HepG2 (cell line): Measurements from ENCODE around the gene CPNE5. TPM values are rescaled to one million over a fixed set of nuclear protein-coding genes. Genes with fewer than 3 reads are reported as not detected.

Source experiments
- ATAC-seq: fragments of 200-7000 bp; cut with Tn5 transposase; 3 replicates; pipeline ENCODE4 v1.9.1; 2020; ENCODE audit warnings: mild to moderate bottlenecking, moderate library complexity
- BruUV-seq: library from RNA; stranded (reverse); fragments of 400-500 nt; replicated peaks from 2 replicates; lab custom pipeline; 2021; lab: Mats Ljungman, UMichigan
- CTCF ChIA-PET: fragments of 300-600 bp; formaldehyde crosslinking; extraction: SDS; loops from one replicate; lab custom pipeline; 2021; ENCODE audit warnings: low total read pairs, inconsistent platforms, low intra/inter-chr PET ratio; lab: Yijun Ruan, JAX
- POLR2A ChIA-PET: fragments of 350-600 bp; sonication (Branson Sonifier 250); formaldehyde crosslinking; loops from one replicate; lab custom pipeline; 2020; ENCODE audit warnings: antibody characterized with exemption, inconsistent platforms; lab: Yijun Ruan, JAX
- DNase-seq: peaks from one replicate; pipeline ENCODE4 v3.0.0-alpha.2; 2015; ENCODE audit warnings: low spot score
- FAIRE-seq: peaks from 3 replicates; lab custom pipeline; 2011; peaks lifted over from hg19 to GRCh38; lab: Jason Lieb, UNC
- H2AFZ ChIP-seq: one replicate; pipeline ENCODE4 v1.6.1; 2011; ENCODE audit warnings: low read length, inconsistent platforms
- H3K27ac ChIP-seq: fragments of 300-600 bp; 3 replicates; pipeline ENCODE4 v1.8.0; 2011; ENCODE audit warnings: mixed run types, mild to moderate bottlenecking, mixed read lengths, low read length, inconsistent platforms; ENCODE audit not compliant: insufficient read depth; ENCODE audit errors: extremely low read length
- H3K27me3 ChIP-seq, 2 experiments: fragments of 200-600 bp in 1 of 2; 2 replicates in 1 of 2; 3 replicates in 1 of 2; pipeline versions ENCODE4 v1.6.0 to v1.8.0; 2011; ENCODE audit warnings: low read length in 2 of 2, mild to moderate bottlenecking in 2 of 2, moderate library complexity in 2 of 2, inconsistent platforms in 1 of 2; ENCODE audit not compliant: insufficient read depth in 2 of 2, control insufficient read depth in 1 of 2
- H3K36me3 ChIP-seq, 2 experiments: fragments of 200-600 bp in 1 of 2; replicated peaks in 1 of 2; 2 replicates in 1 of 2; 3 replicates in 1 of 2; pipeline versions ENCODE4 v1.5.1 to v1.8.0; 2011; ENCODE audit warnings: low read length in 2 of 2, inconsistent platforms in 1 of 2; ENCODE audit not compliant: insufficient read depth in 2 of 2, control insufficient read depth in 1 of 2
- H3K4me1 ChIP-seq: 2 replicates; pipeline ENCODE4 v1.5.1; 2012; ENCODE audit warnings: low read length, inconsistent platforms; ENCODE audit not compliant: insufficient read depth
- H3K4me2 ChIP-seq: 2 replicates; pipeline ENCODE4 v1.6.0; 2011; ENCODE audit warnings: low read depth, low read length, inconsistent platforms
- H3K4me3 ChIP-seq, 3 experiments: fragments of 200-600 bp in 1 of 3; sonication (generic), shearing (Covaris generic) in 1 of 3; replicated peaks in 1 of 3; 2 replicates each; pipeline ENCODE4 v1.5.1; 2011 to 2016; ENCODE audit warnings: low read length in 3 of 3, inconsistent platforms in 2 of 3, low read depth in 2 of 3, mild to moderate bottlenecking in 2 of 3, control low read depth in 1 of 3, mixed read lengths in 1 of 3; ENCODE audit not compliant: insufficient read depth in 1 of 3
- H3K79me2 ChIP-seq: one replicate; pipeline ENCODE4 v1.6.1; 2011; ENCODE audit warnings: low read length, inconsistent platforms; ENCODE audit not compliant: insufficient read depth
- H3K9ac ChIP-seq: 2 replicates; pipeline ENCODE4 v1.6.0; 2011; ENCODE audit warnings: mild to moderate bottlenecking, low read depth, low read length, inconsistent platforms; ENCODE audit not compliant: insufficient read depth
- H3K9me3 ChIP-seq: 2 replicates; pipeline ENCODE4 v1.5.1; 2012; ENCODE audit warnings: mild to moderate bottlenecking, low read length
- H4K20me1 ChIP-seq: 2 replicates; pipeline ENCODE4 v1.6.0; 2011; ENCODE audit warnings: inconsistent platforms, mild to moderate bottlenecking, low read length, moderate library complexity; ENCODE audit not compliant: insufficient read depth
- FOXP1 ChIP-seq, 2 experiments: fragments of 450-650 bp in 1 of 2; IDR thresholded peaks; 2 replicates each; pipeline ENCODE4 v1.6.1; 2017 to 2018; ENCODE audit warnings: antibody characterized with exemption in 1 of 2
- HNRNPL ChIP-seq: fragments of 200-400 bp; formaldehyde crosslinking; IDR thresholded peaks from 2 replicates; pipeline ENCODE4 v1.6.1; 2017; ENCODE audit warnings: mild to moderate bottlenecking, low read depth, low read length
- SIX4 ChIP-seq: sonication (generic); formaldehyde crosslinking; IDR thresholded peaks from 2 replicates; pipeline ENCODE4 v1.4.0; 2020; ENCODE audit warnings: missing genetic modification reagents
- SUZ12 ChIP-seq: fragments of 150-350 bp; IDR thresholded peaks from 2 replicates; pipeline ENCODE4 v1.6.1; 2014; ENCODE audit warnings: low read depth, low read length
- ZBTB21 ChIP-seq: sonication (generic); formaldehyde crosslinking; IDR thresholded peaks from 2 replicates; pipeline ENCODE4 v1.4.0; 2020; ENCODE audit warnings: missing genetic modification reagents
- ZFP36L1 ChIP-seq: sonication (generic); formaldehyde crosslinking; IDR thresholded peaks from 2 replicates; pipeline ENCODE4 v1.8.0; 2022; ENCODE audit warnings: mild to moderate bottlenecking, missing genetic modification reagents, moderate library complexity
- ZFYVE20 ChIP-seq: sonication (generic); formaldehyde crosslinking; IDR thresholded peaks from 2 replicates; pipeline ENCODE4 v1.8.0; 2023; ENCODE audit warnings: low read depth, mild to moderate bottlenecking, moderate library complexity, missing genetic modification reagents, borderline replicate concordance
- ZNF292 ChIP-seq: sonication (generic); formaldehyde crosslinking; IDR thresholded peaks from 2 replicates; pipeline ENCODE4 v1.8.1; 2022; ENCODE audit warnings: mild to moderate bottlenecking, low read depth, missing genetic modification reagents, borderline replicate concordance
- ZNF335 ChIP-seq: sonication (generic); formaldehyde crosslinking; IDR thresholded peaks from 2 replicates; pipeline ENCODE4 v1.4.0; 2020; ENCODE audit warnings: missing genetic modification reagents
- ZNF451 ChIP-seq: sonication (generic); formaldehyde crosslinking; IDR thresholded peaks from 2 replicates; pipeline ENCODE4 v1.5.0; 2020; ENCODE audit warnings: mild to moderate bottlenecking, missing genetic modification reagents
- ZNF503 ChIP-seq: sonication (generic); formaldehyde crosslinking; IDR thresholded peaks from 2 replicates; pipeline ENCODE4 v1.4.0; 2020; ENCODE audit warnings: missing genetic modification reagents
- ZNF691 ChIP-seq: sonication (generic); formaldehyde crosslinking; IDR thresholded peaks from 2 replicates; pipeline ENCODE4 v1.4.0; 2020; ENCODE audit warnings: missing genetic modification reagents, low read depth, mild to moderate bottlenecking, borderline replicate concordance
- ZNF782 ChIP-seq: sonication (generic); formaldehyde crosslinking; IDR thresholded peaks from 2 replicates; pipeline ENCODE4 v1.4.0; 2020; ENCODE audit warnings: missing genetic modification reagents, mild to moderate bottlenecking, borderline replicate concordance
- WGBS: methylation state at CpG from one replicate; pipeline ENCODE4 v1.1.6; 2017; ENCODE audit warnings: low lambda C conversion rate; 5-methylcytosine and 5-hydroxymethylcytosine counted together
- in situ Hi-C: cut with HindIII; loops from 2 replicates; pipeline ENCODE4 v1.10.0; 2017; ENCODE audit warnings: low pct_unique_long_range_greater_than_20kb; ENCODE audit not compliant: extremely low pct_ligation_motif_present
- intact Hi-C: fragments of 100-400 bp; cut with micrococcal nuclease; formaldehyde crosslinking; loops from one replicate; pipeline ENCODE4 v1.10.0; 2022; ENCODE audit not compliant: unreplicated experiment
- polyA plus RNA-seq, 8 experiments: library from polyadenylated mRNA; depleted of rRNA in 3 of 8; stranded (reverse) in 7 of 8; unstranded in 1 of 8; fragments of >200 nt; fragmentation: Illumina TruSeq in 4 of 8; extraction: Trizol in 4 of 8; gene quantifications; 2 replicates each; pipeline versions ENCODE4 v1.2.1 to v1.2.3, GENCODE V29; 2011 to 2016; ENCODE audit warnings: low read depth in 4 of 8, missing spikeins in 1 of 8, mixed read lengths in 1 of 8; ENCODE audit not compliant: insufficient read depth in 1 of 8
- total RNA-seq, 5 experiments: library from RNA; depleted of rRNA; stranded (reverse); fragments of >200 nt; fragmentation: Illumina TruSeq; extraction: Trizol; gene quantifications; 2 replicates each; pipeline ENCODE4 v1.2.3, GENCODE V29; 2016; ENCODE audit warnings: low read depth in 1 of 5

Gene CPNE5
- total and polyA plus RNA-seq, 2 of the 13 experiments (the other 11 are each of a cell fraction or from before 2014, with no cell fraction given): 0.16 TPM; not detected in 1

- H4K20me1 ChIP-seq: no peaks in the 10 kb centered on the region
- in situ Hi-C loops: no loop called here
- H3K9me3 ChIP-seq: no peaks in the 10 kb centered on the region
- no peaks in the 10 kb centered on the region for H3K79me2 ChIP-seq
- WGBS: 81% methylated on average over 6 of the region's 6 CpGs
- intact Hi-C loops: loop anchor here (1.0 kb wide), 1 partner anchor 35 kb away; no protein-coding TSS in a partner anchor
- no TSS peak for BruUV-seq
- DNase-seq: no peak
- H3K27ac ChIP-seq: no peak overlapping the region
- no peak overlapping the region for H2AFZ ChIP-seq
- TF ChIP-seq ZNF451 (CRISPR knock-in tag): no peak
- TF ChIP-seq ZNF782: no peak
- TF ChIP-seq SUZ12: no peak
- TF ChIP-seq SIX4 (CRISPR knock-in tag): no peak
- TF ChIP-seq ZNF691 (CRISPR knock-in tag): no peak
- no peak for TF ChIP-seq ZNF503
- TF ChIP-seq HNRNPL: no peak
- no peak for TF ChIP-seq ZFYVE20 (CRISPR knock-in tag)
- no peak for TF ChIP-seq ZFP36L1 (CRISPR knock-in tag)
- no peak for TF ChIP-seq ZBTB21 (CRISPR knock-in tag)
- TF ChIP-seq ZNF335 (CRISPR knock-in tag): no peak
- TF ChIP-seq FOXP1 (IDR thresholded peaks at IDR 0.05): no peak
- TF ChIP-seq FOXP1 (CRISPR knock-in tag; IDR thresholded peaks at IDR 0.05): no peak
- no peak for TF ChIP-seq ZNF292 (CRISPR knock-in tag)
- peaks cover 27% of the 10 kb centered on the region for H3K4me1 ChIP-seq
- ChIA-PET CTCF (no interaction called here), POLR2A (interaction anchor here (1.7 kb wide), 1 partner anchor 18 kb away, joined by 6 read pairs; no protein-coding TSS in a partner anchor)
- no peak overlapping the region for H3K4me2 ChIP-seq
- H3K36me3 ChIP-seq: no peaks in the 10 kb centered on the region
- ATAC-seq: no peak
- no peak overlapping the region for H3K4me3 ChIP-seq
- H3K9ac ChIP-seq: no peak overlapping the region
- H3K27me3 ChIP-seq: peaks cover 2% of the 10 kb centered on the region in 2 experiments; a peak in 2 of 5 replicates
- FAIRE-seq: no peak
Observed at GRCh38 chr6:36847991-36848390, 8.7 kb upstream of the CPNE5 start.
